GM12878 (cell line): ENCODE results near the gene UTP4. TPM values are rescaled to one million over a fixed set of nuclear protein-coding genes. Genes with fewer than 3 reads are reported as not detected.

Experiments
- ATAC-seq: fragments of 200-7000 bp; cut with Tn5 transposase; 3 replicates; pipeline ENCODE4 v1.9.1; 2020; ENCODE audit warnings: mild to moderate bottlenecking, moderate library complexity
- BruUV-seq: library from RNA; stranded (reverse); fragments of 400-500 nt; replicated peaks from 2 replicates; lab custom pipeline; 2021; lab: Mats Ljungman, UMichigan
- CTCF ChIA-PET: fragments of 300-600 bp; sonication (Branson Sonifier 250); formaldehyde crosslinking; extraction: SDS; loops from one replicate; lab custom pipeline; 2021; ENCODE audit warnings: inconsistent platforms; lab: Yijun Ruan, JAX
- POLR2A ChIA-PET: fragments of 350-600 bp; formaldehyde crosslinking; extraction: SDS; loops from one replicate; lab custom pipeline; 2021; ENCODE audit warnings: inconsistent platforms; lab: Charles Lee
- RAD21 ChIA-PET: fragments of 300-600 bp; sonication (Branson Sonifier 250); formaldehyde crosslinking; loops from one replicate; lab custom pipeline; 2023; ENCODE audit warnings: antibody characterized with exemption; ENCODE audit not compliant: unreplicated experiment; lab: Charles Lee
- SMC1A ChIA-PET: fragments of 300-600 bp; sonication (Branson Sonifier 250); formaldehyde crosslinking; loops from one replicate; lab custom pipeline; 2023; ENCODE audit not compliant: unreplicated experiment, uncharacterized antibody; lab: Charles Lee
- DNase-seq: peaks from one replicate; pipeline ENCODE4 v3.0.0-alpha.2; 2011; ENCODE audit warnings: low read depth, low spot score
- FAIRE-seq: peaks from 3 replicates; lab custom pipeline; 2011; peaks lifted over from hg19 to GRCh38; lab: Jason Lieb, UNC
- H2AFZ ChIP-seq: 2 replicates; pipeline ENCODE4 v1.6.0; 2011; ENCODE audit warnings: low read depth, low read length, control low read depth; ENCODE audit not compliant: control insufficient read depth
- H3K27ac ChIP-seq: 2 replicates; pipeline ENCODE4 v1.5.1; 2011; ENCODE audit warnings: control low read depth; ENCODE audit not compliant: control insufficient read depth, insufficient read depth
- H3K27me3 ChIP-seq, 2 experiments: replicated peaks in 1 of 2; 2 replicates each; pipeline versions ENCODE4 v1.6.0 to v1.6.1; 2011; ENCODE audit warnings: low read length in 1 of 2; ENCODE audit not compliant: control insufficient read depth in 2 of 2, insufficient read depth in 2 of 2
- H3K36me3 ChIP-seq, 2 experiments: 2 replicates each; pipeline ENCODE4 v1.5.1; 2011; ENCODE audit warnings: low read length in 1 of 2; ENCODE audit not compliant: control insufficient read depth in 2 of 2, insufficient read depth in 2 of 2
- H3K4me1 ChIP-seq: 2 replicates; pipeline ENCODE4 v1.6.1; 2011; ENCODE audit warnings: mild to moderate bottlenecking, low read length, moderate library complexity, mixed read lengths; ENCODE audit not compliant: control insufficient read depth, insufficient read depth
- H3K4me2 ChIP-seq: 2 replicates; pipeline ENCODE4 v1.6.0; 2011; ENCODE audit warnings: control low read depth; ENCODE audit not compliant: control insufficient read depth, insufficient read depth
- H3K4me3 ChIP-seq: fragments of 200-600 bp; sonication (generic); 2 replicates; pipeline ENCODE4 v1.5.1; 2016
- H3K79me2 ChIP-seq: 2 replicates; pipeline ENCODE4 v1.6.0; 2011; ENCODE audit warnings: low read length; ENCODE audit not compliant: control insufficient read depth, insufficient read depth
- H3K9ac ChIP-seq: 2 replicates; pipeline ENCODE4 v1.8.0; 2011; ENCODE audit warnings: low read length, control low read depth, mixed read lengths; ENCODE audit not compliant: control insufficient read depth, insufficient read depth
- H3K9me3 ChIP-seq: replicated peaks from 3 replicates; pipeline ENCODE4 v1.5.1; 2011; ENCODE audit warnings: mild to moderate bottlenecking, low read length; ENCODE audit not compliant: control insufficient read depth, insufficient read depth
- H4K20me1 ChIP-seq: 2 replicates; pipeline ENCODE4 v1.6.0; 2011; ENCODE audit not compliant: control insufficient read depth, insufficient read depth
- ATF3 ChIP-seq: IDR thresholded peaks from 2 replicates; pipeline ENCODE4 v1.6.1; 2011; ENCODE audit warnings: low read depth, mild to moderate bottlenecking, low read length, moderate library complexity, borderline replicate concordance; ENCODE audit errors: extremely low read depth
- BRCA1 ChIP-seq: IDR thresholded peaks from 2 replicates; pipeline ENCODE4 v1.6.1; 2011; ENCODE audit warnings: low read depth, low read length, improper control_type of control experiment
- CHD4 ChIP-seq: fragments of 200-600 bp; sonication (generic); IDR thresholded peaks from 2 replicates; pipeline ENCODE4 v1.6.1; 2016; ENCODE audit warnings: mild to moderate bottlenecking
- EGR1 ChIP-seq, 2 experiments: IDR thresholded peaks; 1 replicate in 1 of 2; 2 replicates in 1 of 2; pipeline ENCODE4 v1.6.1; 2011 to 2012; ENCODE audit warnings: low read depth in 2 of 2, low read length in 2 of 2, borderline replicate concordance in 1 of 2, mild to moderate bottlenecking in 1 of 2, moderate library complexity in 1 of 2
- ESRRA ChIP-seq: IDR thresholded peaks from 2 replicates; pipeline ENCODE4 v1.6.1; 2012; ENCODE audit warnings: mild to moderate bottlenecking, low read length, improper control_type of control experiment
- GABPA ChIP-seq: IDR thresholded peaks from 2 replicates; pipeline ENCODE4 v1.6.1; 2014; ENCODE audit warnings: antibody characterized with exemption, low read depth, mild to moderate bottlenecking, inconsistent platforms
- HDAC2 ChIP-seq: fragments of 200-600 bp; sonication (generic); IDR thresholded peaks from 2 replicates; pipeline ENCODE4 v1.6.1; 2017
- JUND ChIP-seq: IDR thresholded peaks from 2 replicates; pipeline ENCODE4 v1.6.1; 2012; ENCODE audit warnings: low read depth, mild to moderate bottlenecking, low read length, improper control_type of control experiment, moderate library complexity
- KDM1A ChIP-seq: fragments of 200-600 bp; sonication (generic); IDR thresholded peaks from 2 replicates; pipeline ENCODE4 v1.6.1; 2016; ENCODE audit warnings: borderline replicate concordance
- LARP7 ChIP-seq: fragments of 450-650 bp; IDR thresholded peaks from 2 replicates; pipeline ENCODE4 v1.6.1; 2017; ENCODE audit warnings: mild to moderate bottlenecking
- MTA2 ChIP-seq: fragments of 450-650 bp; IDR thresholded peaks from 2 replicates; pipeline ENCODE4 v1.6.1; 2016; ENCODE audit warnings: low read depth, mild to moderate bottlenecking, moderate library complexity
- MXI1 ChIP-seq: fragments of 150-350 bp; IDR thresholded peaks from 2 replicates; pipeline ENCODE4 v1.6.1; 2011; ENCODE audit warnings: low read depth, mild to moderate bottlenecking, inconsistent platforms, low read length, improper control_type of control experiment
- RAD51 ChIP-seq: fragments of 450-650 bp; IDR thresholded peaks from 2 replicates; pipeline ENCODE4 v1.6.1; 2016; ENCODE audit warnings: moderate library complexity, mild to moderate bottlenecking, inconsistent platforms
- RCOR1 ChIP-seq: conservative IDR thresholded peaks from 2 replicates; pipeline ENCODE4 v1.6.1; 2012; ENCODE audit warnings: low read depth, low read length, improper control_type of control experiment
- YBX1 ChIP-seq: fragments of 450-650 bp; IDR thresholded peaks from 2 replicates; pipeline ENCODE4 v1.6.1; 2016; ENCODE audit warnings: antibody characterized with exemption
- in situ Hi-C: fragments of 300-500 bp; cut with MboI; formaldehyde crosslinking; loops from 9 replicates; pipeline ENCODE4 v1.14.3; 2018; ENCODE audit warnings: mixed read lengths
- intact Hi-C: fragments of 100-400 bp; cut with micrococcal nuclease; formaldehyde crosslinking; loops from one replicate; pipeline ENCODE4 v1.14.2; 2022; ENCODE audit not compliant: unreplicated experiment
- polyA plus RNA-seq, 11 experiments: library from polyadenylated mRNA; depleted of rRNA in 4 of 11; unstranded in 6 of 11; stranded (reverse) in 5 of 11; fragments of >200 nt; fragmentation: Nextera tagmentation in 4 of 11; fragmentation: Illumina TruSeq in 1 of 11; extraction: Ambion mirVana in 4 of 11; extraction: Trizol in 1 of 11; gene quantifications; 1 replicate in 1 of 11; 2 replicates in 10 of 11; pipeline versions ENCODE4 v1.2.1 to v1.2.3, GENCODE V29; 2011 to 2016; ENCODE audit warnings: inconsistent platforms in 2 of 11, missing spikeins in 2 of 11, low read depth in 1 of 11
- total RNA-seq, 4 experiments: library from RNA; depleted of rRNA in 3 of 4; stranded (reverse); fragments of >200 nt in 3 of 4; fragmentation: Illumina TruSeq in 1 of 4; extraction: Trizol in 1 of 4; gene quantifications; 2 replicates each; pipeline versions ENCODE4 v1.2.1 to v1.2.3, GENCODE V29; 2013 to 2021
- TF ChIP-seq, protein P1 (sequence below): fragments of 150-350 bp; IDR thresholded peaks from 2 replicates; pipeline ENCODE4 v1.6.1; 2014; ENCODE audit warnings: mild to moderate bottlenecking, low read depth, low read length
- TF ChIP-seq, protein P2 (sequence below): IDR thresholded peaks from 2 replicates; pipeline ENCODE4 v1.6.1; 2011; ENCODE audit warnings: borderline replicate concordance, low read depth, mild to moderate bottlenecking, moderate library complexity, mixed read lengths, low read length; ENCODE audit not compliant: insufficient read depth; ENCODE audit errors: extremely low read length

Gene UTP4
- total and polyA plus RNA-seq, 10 of the 15 experiments (the other 5 are each of a cell fraction or from before 2014, with no cell fraction given), result 32.5 to 131 (median 84.0) TPM

- TF ChIP-seq ATF3 (no peak), BRCA1 (no peak), KDM1A (no peak), RAD51 (no peak), EGR1 (IDR thresholded peaks at IDR 0.05; ENCODE audit: borderline replicate concordance in 1 of 2, low read depth in 2 of 2, low read length in 2 of 2) (no peak)
Observed at GRCh38 chr16:69195369-69196029, 63.0 kb downstream of the UTP4 start (continued).

DNA sequence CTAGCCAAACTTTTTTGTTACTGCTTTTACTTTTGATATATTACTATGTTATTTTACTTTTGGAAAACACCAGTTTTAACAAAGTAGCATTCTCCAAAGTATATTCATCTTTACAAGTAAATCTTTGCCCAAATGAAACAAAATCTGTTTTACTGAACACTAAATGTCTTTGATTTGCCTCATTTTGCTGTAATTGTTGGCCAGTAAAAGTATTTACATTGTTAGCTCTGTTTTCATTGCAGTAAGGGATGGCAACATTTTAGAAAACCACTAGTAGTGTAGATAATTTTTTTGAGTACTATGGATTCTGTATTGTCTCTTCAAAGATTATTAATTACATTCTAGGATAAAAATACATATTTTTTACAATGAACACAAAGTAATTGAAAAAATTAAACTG, 65.1 kb downstream of the UTP4 start:
- FAIRE-seq (no peak), ATAC-seq (no peak), DNase-seq (no peak)
- CTCF ChIA-PET, result no interaction called here
- Histone ChIP-seq H3K9me3 (no peaks in the 10 kb centered on the region), H3K36me3 (no peaks in the 10 kb centered on the region), H2AFZ (no peak overlapping the region), H3K4me1 (no peaks in the 10 kb centered on the region), H3K27me3 (no peaks in the 10 kb centered on the region), H3K9ac (no peak overlapping the region), H3K4me3 (no peak overlapping the region), H3K4me2 (no peak overlapping the region), H4K20me1 (no peaks in the 10 kb centered on the region), H3K27ac (no peak overlapping the region), H3K79me2 (peaks cover 4% of the 10 kb centered on the region)
- POLR2A ChIA-PET, result interaction anchor here (0.5 kb wide), 1 partner anchor 221 kb away, joined by 3 read pairs; no protein-coding TSS in a partner anchor
- SMC1A ChIA-PET, result interaction anchor here (0.9 kb wide), 1 partner anchor 24 kb away, joined by 3 read pairs; no protein-coding TSS in a partner anchor
- in situ Hi-C loops (no loop called here), intact Hi-C loops (no loop called here)
- no peak for TF ChIP-seq KDM1A
- TF ChIP-seq JUND, result no peak
- TF ChIP-seq CHD4, result no peak
- TF ChIP-seq GABPA, result no peak
- no peak for TF ChIP-seq LARP7
- no peak for TF ChIP-seq RCOR1
- TF ChIP-seq, protein P1, sequence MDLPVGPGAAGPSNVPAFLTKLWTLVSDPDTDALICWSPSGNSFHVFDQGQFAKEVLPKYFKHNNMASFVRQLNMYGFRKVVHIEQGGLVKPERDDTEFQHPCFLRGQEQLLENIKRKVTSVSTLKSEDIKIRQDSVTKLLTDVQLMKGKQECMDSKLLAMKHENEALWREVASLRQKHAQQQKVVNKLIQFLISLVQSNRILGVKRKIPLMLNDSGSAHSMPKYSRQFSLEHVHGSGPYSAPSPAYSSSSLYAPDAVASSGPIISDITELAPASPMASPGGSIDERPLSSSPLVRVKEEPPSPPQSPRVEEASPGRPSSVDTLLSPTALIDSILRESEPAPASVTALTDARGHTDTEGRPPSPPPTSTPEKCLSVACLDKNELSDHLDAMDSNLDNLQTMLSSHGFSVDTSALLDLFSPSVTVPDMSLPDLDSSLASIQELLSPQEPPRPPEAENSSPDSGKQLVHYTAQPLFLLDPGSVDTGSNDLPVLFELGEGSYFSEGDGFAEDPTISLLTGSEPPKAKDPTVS, result no peak
- no peak for TF ChIP-seq MTA2
- TF ChIP-seq YBX1, result no peak
- no peak for TF ChIP-seq MXI1
- TF ChIP-seq HDAC2, result no peak
- TF ChIP-seq, protein P2, sequence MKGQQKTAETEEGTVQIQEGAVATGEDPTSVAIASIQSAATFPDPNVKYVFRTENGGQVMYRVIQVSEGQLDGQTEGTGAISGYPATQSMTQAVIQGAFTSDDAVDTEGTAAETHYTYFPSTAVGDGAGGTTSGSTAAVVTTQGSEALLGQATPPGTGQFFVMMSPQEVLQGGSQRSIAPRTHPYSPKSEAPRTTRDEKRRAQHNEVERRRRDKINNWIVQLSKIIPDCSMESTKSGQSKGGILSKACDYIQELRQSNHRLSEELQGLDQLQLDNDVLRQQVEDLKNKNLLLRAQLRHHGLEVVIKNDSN, result no peak
- TF ChIP-seq ESRRA, result no peak
- no TSS peak for BruUV-seq
- RAD21 ChIA-PET, result no interaction called here
